NB4 (cell line): ENCODE measurements around the gene ALPG.
"Not testable (repeated sequence)": the region's sequence is repeated elsewhere in the genome, so short reads cannot be mapped to it uniquely, and the experiment has no call there.

Experiments used
- DNase-seq: peaks from one replicate; pipeline ENCODE4 v3.0.0; 2010; ENCODE audit warnings: low read depth
- H3K4me3 ChIP-seq: one replicate; pipeline ENCODE4 v1.5.1; 2011; ENCODE audit warnings: mild to moderate bottlenecking, low read depth, low read length, moderate library complexity
- CTCF ChIP-seq: IDR thresholded peaks from one replicate; pipeline ENCODE4 v1.5.1; 2012; ENCODE audit warnings: low read depth, low read length
- MAX ChIP-seq: IDR thresholded peaks from 2 replicates; pipeline ENCODE4 v1.6.1; 2011; ENCODE audit warnings: low read depth, low read length
- MYC ChIP-seq: IDR thresholded peaks from 2 replicates; pipeline ENCODE4 v1.6.1; 2011; ENCODE audit warnings: low read depth, low read length
- POLR2A ChIP-seq: IDR thresholded peaks from 2 replicates; pipeline ENCODE4 v1.6.1; 2011; ENCODE audit warnings: mild to moderate bottlenecking; ENCODE audit not compliant: insufficient read length; ENCODE audit errors: extremely low read depth

The ALPG gene

GRCh38 chr2:232377841-232378734 lies 28.6 kb upstream of the ALPG start:
- TF ChIP-seq MYC (no peak), MAX (no peak), CTCF (no peak), POLR2A (no peak)
- H3K4me3 ChIP-seq = no peak overlapping the region
- no peak for DNase-seq

GRCh38 chr2:232378735-232379151 lies 27.9 kb upstream of the ALPG start, which contains the start of gene ALPP:
Gene ALPP (plus strand): TSS chr2:232378751. CDS start chr2:232378803, 52 bp downstream.
- not testable (repeated sequence) for H3K4me3 ChIP-seq, DNase-seq

- DNase-seq = not testable (repeated sequence)
Measured at GRCh38 chr2:232379610-232380590, 26.7 kb upstream of the ALPG start.

GRCh38 chr2:232381204-232382031 lies 25.2 kb upstream of the ALPG start:
- not testable (repeated sequence) for DNase-seq, H3K4me3 ChIP-seq

More at GRCh38 chr2:232379610-232380590, 26.7 kb upstream of the ALPG start:
- H3K4me3 ChIP-seq = not testable (repeated sequence)

GRCh38 chr2:232382331-232383225 lies 24.1 kb upstream of the ALPG start:
- DNase-seq = peak; percentile 38

GRCh38 chr2:232384466-232384865 lies 22.2 kb upstream of the ALPG start:
- TF ChIP-seq CTCF (no peak), MAX (no peak), MYC (no peak), POLR2A (no peak)
- no peak overlapping the region for H3K4me3 ChIP-seq
- no peak for DNase-seq

More at GRCh38 chr2:232382331-232383225, 24.1 kb upstream of the ALPG start:
- H3K4me3 ChIP-seq = no peak overlapping the region
- no peak for TF ChIP-seq CTCF
- no peak for TF ChIP-seq MAX
- TF ChIP-seq POLR2A = no peak
- TF ChIP-seq MYC = no peak

GRCh38 chr2:232385058-232385457 lies 21.6 kb upstream of the ALPG start:
- not testable (repeated sequence) for H3K4me3 ChIP-seq, DNase-seq
